ENCODE data around the gene IL13. TPM values are rescaled to one million over a fixed set of nuclear protein-coding genes. Genes with fewer than 3 reads are reported as not detected.

The IL13 gene
- total RNA-seq, 1 experiment from 2014 or later: not detected

- peak; percentile 12 for DNase-seq (ENCODE audit: low read depth)
Measured at GRCh38 chr5:132655821-132656773, 1.9 kb upstream of the IL13 start.

GRCh38 chr5:132656774-132657355 lies 1.1 kb upstream of the IL13 start:
- DNase-seq (ENCODE audit: low read depth): no peak

- no peak for DNase-seq (ENCODE audit: low read depth)
Measured at GRCh38 chr5:132658381-132659302, 669 bp downstream of the IL13 start.

- no peak for DNase-seq (ENCODE audit: low read depth)
Measured at GRCh38 chr5:132659598-132660493, 1.9 kb downstream of the IL13 start.

- no peak for DNase-seq (ENCODE audit: low read depth)
Measured at GRCh38 chr5:132661231-132662003, 3.4 kb downstream of the IL13 start.

- no peak for DNase-seq (ENCODE audit: low read depth)
Measured at GRCh38 chr5:132662004-132662401, 4.0 kb downstream of the IL13 start.

GRCh38 chr5:132662925-132663770 lies 5.2 kb downstream of the IL13 start:
- no peak for DNase-seq (ENCODE audit: low read depth)

- DNase-seq (ENCODE audit: low read depth): no peak
Measured at GRCh38 chr5:132663771-132664695, 6.1 kb downstream of the IL13 start.

GRCh38 chr5:132664696-132665209 lies 6.8 kb downstream of the IL13 start:
- DNase-seq (ENCODE audit: low read depth): no peak

GRCh38 chr5:132665574-132666080 lies 7.7 kb downstream of the IL13 start:
- no peak for DNase-seq (ENCODE audit: low read depth)

- DNase-seq (ENCODE audit: low read depth): no peak
Measured at GRCh38 chr5:132666310-132667123, 8.5 kb downstream of the IL13 start.

GRCh38 chr5:132667309-132667708 lies 9.3 kb downstream of the IL13 start:
- DNase-seq (ENCODE audit: low read depth): no peak

- DNase-seq (ENCODE audit: low read depth): no peak
Measured at GRCh38 chr5:132667761-132668705, 10.1 kb downstream of the IL13 start.

GRCh38 chr5:132668706-132669454 lies 10.9 kb downstream of the IL13 start:
- no peak for DNase-seq (ENCODE audit: low read depth)

- no peak for DNase-seq (ENCODE audit: low read depth)
Measured at GRCh38 chr5:132669455-132669820, 11.5 kb downstream of the IL13 start.

Data from M059J (cell line).